Measurements from ENCODE around the gene RBPJ.

- TF ChIP-seq, protein P1, sequence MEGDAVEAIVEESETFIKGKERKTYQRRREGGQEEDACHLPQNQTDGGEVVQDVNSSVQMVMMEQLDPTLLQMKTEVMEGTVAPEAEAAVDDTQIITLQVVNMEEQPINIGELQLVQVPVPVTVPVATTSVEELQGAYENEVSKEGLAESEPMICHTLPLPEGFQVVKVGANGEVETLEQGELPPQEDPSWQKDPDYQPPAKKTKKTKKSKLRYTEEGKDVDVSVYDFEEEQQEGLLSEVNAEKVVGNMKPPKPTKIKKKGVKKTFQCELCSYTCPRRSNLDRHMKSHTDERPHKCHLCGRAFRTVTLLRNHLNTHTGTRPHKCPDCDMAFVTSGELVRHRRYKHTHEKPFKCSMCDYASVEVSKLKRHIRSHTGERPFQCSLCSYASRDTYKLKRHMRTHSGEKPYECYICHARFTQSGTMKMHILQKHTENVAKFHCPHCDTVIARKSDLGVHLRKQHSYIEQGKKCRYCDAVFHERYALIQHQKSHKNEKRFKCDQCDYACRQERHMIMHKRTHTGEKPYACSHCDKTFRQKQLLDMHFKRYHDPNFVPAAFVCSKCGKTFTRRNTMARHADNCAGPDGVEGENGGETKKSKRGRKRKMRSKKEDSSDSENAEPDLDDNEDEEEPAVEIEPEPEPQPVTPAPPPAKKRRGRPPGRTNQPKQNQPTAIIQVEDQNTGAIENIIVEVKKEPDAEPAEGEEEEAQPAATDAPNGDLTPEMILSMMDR (IDR thresholded peaks at IDR 0.05) = no peak
- no peak for TF ChIP-seq EP300 (IDR thresholded peaks at IDR 0.05)
- TF ChIP-seq POLR2A (IDR thresholded peaks at IDR 0.05) = no peak
Measured at GRCh38 chr4:26288355-26288909, 32.4 kb upstream of the RBPJ start.

Data from tibial nerve (tissue), 4 donors.